Suppressor macrophage (primary cell): ENCODE data around the gene WFDC6.
"Not testable (repeated sequence)": the region's sequence is repeated elsewhere in the genome, so short reads cannot be mapped to it uniquely, and the experiment has no call there.

Source experiments
- DNase-seq, 4 experiments: peaks; one replicate each; pipeline ENCODE4 v3.0.0-alpha.2; 2020 to 2022
- total RNA-seq, 17 experiments: gene quantifications; one replicate each; lab custom pipeline; 2026; ENCODE audit warnings: mixed read lengths in 6 of 17, inconsistent platforms in 3 of 17; lab: John Stamatoyannopoulos, UW

The WFDC6 gene
- total RNA-seq, result 0 reads per million in 17 experiments

- no peak for DNase-seq
Measured at GRCh38 chr20:45539382-45539781, at the start of gene WFDC6. WFDC6 (minus strand) TSS chr20:45539482; CDS start chr20:45539407, 75 bp downstream.

DNA sequence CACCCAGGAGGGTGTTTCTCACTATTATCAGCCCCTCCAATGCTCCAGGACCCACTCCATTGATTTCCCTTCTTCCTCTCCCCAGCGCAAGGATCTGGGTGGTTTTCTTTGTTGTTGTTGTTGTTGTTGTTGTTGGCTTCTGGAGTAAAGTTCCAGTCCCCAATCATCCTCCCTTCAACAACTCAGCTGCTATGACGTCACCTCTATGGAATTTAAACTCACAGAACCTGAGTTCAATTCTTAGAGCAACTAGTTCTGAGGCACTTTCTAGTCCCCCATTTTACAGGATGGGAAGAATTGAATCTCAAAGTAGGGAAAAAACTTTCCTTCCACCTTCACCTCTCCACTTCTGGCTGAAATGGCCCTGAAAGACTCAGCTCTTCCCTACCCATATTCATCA, 49.5 kb upstream of the WFDC6 start:
- no peak for DNase-seq

DNA sequence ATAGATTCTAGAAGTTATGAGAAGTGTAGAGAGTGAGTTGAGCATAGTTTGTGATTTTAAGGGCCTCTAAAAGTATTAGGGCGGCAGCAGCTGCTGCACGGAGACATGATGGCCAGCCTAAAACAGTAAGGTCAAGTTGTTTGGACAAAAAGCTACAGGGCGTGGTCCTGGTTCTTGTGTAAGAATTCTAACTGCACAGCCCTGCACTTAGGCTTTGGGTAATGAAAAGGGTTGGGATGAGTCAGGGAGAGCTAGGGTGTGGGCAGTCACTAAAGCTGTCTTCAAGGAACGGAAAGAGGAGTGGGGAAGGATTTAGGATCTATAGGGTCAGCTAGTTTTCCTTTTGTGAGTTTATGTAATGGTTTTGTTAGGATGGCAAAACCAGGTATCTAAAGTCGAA, 46.7 kb upstream of the WFDC6 start:
- not testable (repeated sequence) for DNase-seq

- DNase-seq, result not testable (repeated sequence)
Measured at GRCh38 chr20:45584294-45584693, 45.0 kb upstream of the WFDC6 start.

DNA sequence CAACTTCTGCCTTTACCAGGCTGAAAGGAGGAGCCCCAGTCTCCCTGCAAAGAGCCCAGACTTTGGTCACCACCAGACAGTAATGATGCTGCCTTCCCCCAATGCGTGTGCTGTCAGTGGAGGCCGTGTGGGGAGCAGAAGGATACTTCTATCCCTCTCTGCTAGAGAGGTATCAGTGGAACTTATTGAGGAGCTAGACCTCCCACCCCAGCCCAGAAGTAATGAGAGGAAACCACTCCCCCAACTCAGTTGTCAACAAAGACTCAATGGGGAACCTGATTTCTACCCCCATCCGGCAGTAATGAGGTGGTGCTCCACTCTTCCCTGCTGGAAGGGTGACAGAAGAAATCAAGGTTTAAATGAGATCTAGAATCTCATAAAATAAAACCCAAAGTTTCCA, 44.2 kb upstream of the WFDC6 start:
- no peak for DNase-seq

DNA sequence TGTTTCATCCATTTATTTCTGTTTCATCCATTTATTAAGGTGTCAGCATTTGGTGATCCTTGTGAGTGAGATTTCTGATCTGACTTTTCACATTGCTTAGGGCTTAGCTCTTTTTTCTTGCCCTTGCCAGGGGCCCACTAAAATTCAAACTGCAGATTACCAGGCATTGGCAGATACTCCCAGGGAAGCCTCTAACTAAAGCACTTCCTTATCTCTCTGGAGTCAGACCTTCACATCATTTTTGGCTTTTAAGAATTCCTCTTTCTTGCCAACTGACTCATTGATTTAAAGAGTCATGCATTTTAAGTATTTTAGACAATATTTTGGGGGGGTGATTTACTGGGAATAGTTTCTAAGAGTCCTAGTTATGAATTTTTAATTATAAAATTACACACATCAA, 42.4 kb upstream of the WFDC6 start:
- peak in 2 of 4 experiments; percentile 12 to 18 for DNase-seq

DNA sequence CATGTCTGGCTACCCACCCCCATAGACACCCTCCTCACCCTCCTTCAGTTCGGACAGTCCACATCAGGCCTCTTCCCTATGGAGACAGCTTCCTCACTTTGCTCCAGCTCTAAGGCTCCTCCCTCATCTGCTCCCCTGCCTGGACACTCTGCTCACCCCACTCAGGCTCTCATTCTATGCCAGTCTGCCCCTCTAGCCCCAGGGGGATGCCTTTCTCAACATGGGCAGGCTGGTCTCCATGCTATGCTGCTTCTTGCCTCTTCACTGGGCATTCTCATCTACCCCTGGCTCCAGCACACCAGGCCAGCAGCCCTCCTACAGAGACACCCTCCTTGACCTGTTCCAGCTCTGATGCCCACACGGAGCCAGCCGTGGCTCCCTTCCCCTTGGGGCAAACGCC, 39.9 kb upstream of the WFDC6 start, which contains the start of gene WFDC8:
WFDC8 (minus strand) TSS at position 101 of the 400 bp plus-strand sequence; CDS start at position 64, 37 bp downstream.
- DNase-seq, result no peak

- DNase-seq, result no peak
Measured at GRCh38 chr20:45578231-45578630, 38.9 kb upstream of the WFDC6 start.

DNA sequence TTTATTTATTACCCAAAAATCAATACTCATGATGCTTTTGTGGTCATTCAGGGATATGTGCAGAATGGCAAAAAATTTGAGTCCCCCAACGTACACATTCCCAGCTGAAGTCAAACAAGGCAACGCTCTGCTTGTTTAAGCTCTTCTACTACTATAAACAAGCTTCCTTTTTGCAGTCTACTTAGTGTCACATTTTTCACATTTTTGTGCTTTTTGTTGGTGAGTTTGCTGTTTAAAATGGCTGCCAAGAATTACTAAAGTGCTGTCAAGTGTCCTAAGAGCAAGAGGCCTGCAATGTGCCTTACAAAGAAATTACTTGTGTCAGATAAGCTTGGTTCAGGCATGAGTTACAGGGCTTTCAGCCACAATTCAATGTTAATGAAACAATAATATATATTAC, 37.7 kb upstream of the WFDC6 start:
- no peak for DNase-seq

DNA sequence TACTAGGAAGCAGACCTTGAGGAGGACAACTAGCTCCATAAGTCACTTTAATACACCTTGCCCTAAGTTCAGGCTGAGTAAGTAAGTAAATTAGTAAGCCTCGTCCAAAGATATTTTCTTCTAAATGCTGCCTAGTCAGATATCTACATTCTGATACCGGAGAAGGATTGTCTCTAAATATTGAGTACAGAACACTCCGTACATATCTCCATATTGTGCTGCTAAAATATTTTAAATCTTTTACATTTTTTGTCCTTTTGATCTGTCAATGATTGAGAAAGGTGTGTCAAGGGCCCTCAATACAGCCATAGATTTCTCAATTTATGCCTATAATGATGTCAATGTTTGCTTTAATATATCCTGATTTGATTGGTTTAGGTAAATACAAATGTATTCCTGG, 36.6 kb upstream of the WFDC6 start:
- DNase-seq, result no peak

- DNase-seq, result not testable (repeated sequence)
Measured at GRCh38 chr20:45569650-45570049, 30.4 kb upstream of the WFDC6 start.

DNA sequence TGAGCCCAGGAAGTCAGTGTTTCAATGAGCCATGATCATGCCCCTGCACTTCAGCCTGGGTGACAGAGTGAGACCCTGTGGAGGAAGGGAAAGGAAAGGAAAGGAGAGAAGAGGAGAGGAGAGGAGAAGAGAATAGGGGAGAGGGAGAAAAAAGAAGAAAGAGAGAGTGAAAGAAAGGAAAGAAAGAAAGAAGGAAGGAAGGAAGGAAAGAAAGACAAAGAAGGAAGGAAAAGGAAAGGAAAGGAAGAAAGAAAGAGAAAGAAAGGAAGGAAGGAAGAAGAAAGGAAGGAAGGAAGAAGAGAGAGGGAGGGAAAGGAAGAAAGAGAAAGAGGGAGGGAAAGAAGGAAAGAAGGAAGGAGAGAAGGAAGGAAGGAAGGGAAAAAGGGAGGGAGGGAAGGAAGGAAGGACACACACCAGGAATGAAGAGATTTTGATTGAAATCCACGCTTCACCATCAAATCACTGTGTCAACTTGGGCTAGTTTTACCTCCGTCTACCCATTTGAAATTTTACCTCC, 25.5 kb upstream of the WFDC6 start:
- DNase-seq, result no peak

GRCh38 chr20:45555198-45555597, 15.9 kb upstream of the WFDC6 start:
- DNase-seq, result no peak

- no peak for DNase-seq
Measured at GRCh38 chr20:45552456-45552855, 13.2 kb upstream of the WFDC6 start.

DNA sequence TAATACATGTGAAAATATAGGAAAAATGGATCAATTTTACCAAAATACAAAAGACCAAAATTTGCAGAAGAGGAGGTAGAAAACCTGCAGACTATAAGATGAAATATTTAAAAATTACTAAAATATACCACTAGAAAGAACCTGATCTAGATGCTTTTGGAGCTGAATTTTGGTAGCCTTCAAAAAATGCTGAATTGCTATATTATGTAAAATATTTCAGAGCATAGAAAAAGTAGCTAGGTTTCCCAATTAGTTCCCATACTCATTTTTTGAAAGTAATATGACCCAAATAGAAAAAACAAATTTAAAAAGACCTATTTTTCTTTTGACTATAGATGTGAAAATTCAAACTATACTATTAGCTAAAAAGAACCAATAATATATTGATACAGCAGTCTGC, 11.5 kb upstream of the WFDC6 start:
- DNase-seq, result no peak

- no peak for DNase-seq
Measured at GRCh38 chr20:45548410-45548809, 9.1 kb upstream of the WFDC6 start.

DNA sequence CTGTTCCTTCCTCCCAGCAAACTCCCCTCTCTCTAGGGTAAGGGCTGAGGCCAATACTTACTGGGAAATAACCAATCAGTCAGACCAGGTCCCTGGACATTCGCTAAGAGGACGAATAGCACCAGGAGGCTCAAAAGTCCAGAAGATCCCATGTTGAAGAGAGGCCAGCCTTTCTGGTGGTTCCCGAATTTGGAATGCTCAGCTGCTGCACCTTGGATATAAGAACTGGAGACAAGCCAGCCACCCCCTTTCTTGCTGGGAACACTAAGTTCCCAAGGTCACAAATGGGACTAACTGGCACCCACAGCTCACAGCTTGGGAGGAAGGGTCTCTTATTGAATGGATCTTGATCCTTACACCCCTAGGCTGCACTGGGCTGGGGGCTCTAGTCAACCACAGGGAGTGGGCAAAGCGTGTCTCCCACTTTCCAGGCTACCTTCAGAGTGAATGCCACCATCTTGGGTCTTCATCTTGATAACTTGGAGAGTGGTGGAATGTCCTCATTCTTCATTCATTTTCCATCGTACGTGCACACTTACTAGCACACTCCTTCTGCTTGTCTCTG, 8.0 kb upstream of the WFDC6 start, which contains the start of gene EPPIN:
EPPIN (minus strand) TSS at position 196 of the 565 bp plus-strand sequence; CDS start at position 152, 44 bp downstream.
- no peak for DNase-seq

DNA sequence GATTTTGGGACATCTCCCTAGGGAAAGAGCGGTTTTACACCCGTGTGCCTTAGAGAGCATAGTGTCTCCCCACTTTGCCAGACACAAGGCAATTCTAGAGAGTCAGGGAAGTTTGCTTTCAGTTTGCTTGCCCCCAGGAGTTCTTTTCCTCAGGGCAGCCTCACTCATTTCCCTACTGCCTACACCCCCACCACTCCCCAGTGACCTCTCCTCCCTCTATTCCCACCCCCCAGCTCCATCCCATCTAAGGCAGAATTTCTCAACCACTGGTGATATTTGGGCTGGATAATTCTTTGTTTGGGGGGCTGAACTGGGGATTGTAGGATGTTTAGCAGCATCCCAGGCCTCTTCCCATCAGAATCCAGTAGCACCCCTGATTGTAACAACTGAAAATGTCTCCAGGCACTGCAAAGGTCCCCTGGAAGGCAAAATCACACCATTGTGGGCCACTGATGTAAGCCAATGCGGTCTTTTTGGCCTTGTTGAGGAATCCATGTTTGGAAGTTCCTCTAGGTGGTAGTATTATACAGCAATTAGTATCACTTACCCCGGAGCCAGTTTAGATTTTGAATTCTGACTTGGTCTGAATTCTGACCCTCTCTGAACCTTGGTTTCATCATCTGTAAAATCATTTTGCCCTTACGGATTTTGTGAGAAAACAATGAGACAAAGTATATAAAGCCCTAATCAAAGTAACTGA, 6.6 kb upstream of the WFDC6 start:
- DNase-seq, result peak in 3 of 4 experiments; percentile 9 to 39 (median 34)

- DNase-seq, result no peak
Measured at GRCh38 chr20:45545351-45545750, 6.1 kb upstream of the WFDC6 start.

DNA sequence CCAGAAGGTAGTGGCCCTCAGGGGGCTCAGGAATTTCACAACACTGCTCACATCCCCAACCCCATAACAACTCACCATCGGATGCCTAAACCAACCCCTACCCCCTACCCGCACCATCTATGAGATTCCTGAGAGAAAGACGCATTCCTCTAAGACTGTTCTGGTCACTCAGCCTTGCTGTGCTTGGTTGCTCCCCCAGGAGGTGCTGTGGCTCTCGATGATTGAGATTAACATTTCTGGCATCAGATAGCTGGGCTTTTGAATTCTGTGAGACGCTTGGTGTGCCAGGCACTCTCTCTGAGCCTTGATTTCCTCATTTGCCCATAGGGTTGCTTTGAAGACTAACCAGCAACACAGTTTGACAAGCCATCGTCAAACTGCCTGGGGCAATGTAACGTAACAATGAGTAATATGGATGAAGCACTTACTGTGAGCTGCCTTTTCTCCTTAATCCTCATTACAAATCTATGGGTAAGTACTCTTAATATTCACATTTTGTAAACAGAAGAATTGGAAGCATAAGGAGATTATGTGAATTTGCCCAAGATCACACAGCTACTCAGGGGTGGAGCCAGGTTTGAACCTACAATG, 978 bp downstream of the WFDC6 start:
- no peak for DNase-seq

DNA sequence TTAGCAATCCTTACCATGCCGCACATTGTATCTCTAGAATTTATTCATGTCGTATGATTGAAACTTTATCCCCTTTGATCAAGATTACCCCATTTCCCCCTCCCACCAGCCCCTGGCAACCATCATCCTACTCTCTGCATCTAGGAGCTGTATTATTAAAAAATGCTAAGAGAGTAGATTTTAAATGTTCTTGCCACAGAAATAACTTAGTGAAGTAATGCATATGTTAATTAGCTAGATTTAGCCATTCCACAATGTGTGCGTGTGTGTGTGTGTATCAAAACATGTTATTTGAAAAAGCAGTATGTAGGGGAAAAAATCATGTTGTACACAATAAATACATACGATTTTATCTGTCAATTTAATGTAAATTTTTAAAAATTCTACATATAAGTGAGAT, 12.0 kb downstream of the WFDC6 start:
- no peak for DNase-seq

DNA sequence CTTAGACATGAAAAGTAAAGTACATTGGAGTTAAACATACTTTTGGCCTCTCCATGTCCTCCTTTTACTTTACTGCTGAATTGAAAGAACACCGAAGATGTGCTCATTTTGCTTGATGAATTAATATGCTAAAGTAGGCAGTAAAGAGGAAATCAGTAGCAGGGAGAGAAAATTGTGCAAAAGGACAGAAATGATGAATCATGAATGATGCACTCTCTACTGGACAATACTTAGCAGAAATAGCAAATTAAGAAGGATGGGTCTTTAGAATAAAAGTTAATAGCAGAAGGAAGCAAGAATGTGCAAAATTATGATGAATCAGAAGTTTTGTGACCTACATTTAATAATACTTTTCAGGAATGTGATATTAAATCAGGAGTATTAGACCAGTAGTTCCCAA, 15.5 kb downstream of the WFDC6 start:
- peak in 2 of 4 experiments; percentile 25 to 49 for DNase-seq

GRCh38 chr20:45518282-45518681, 21.0 kb downstream of the WFDC6 start:
- no peak for DNase-seq
